Activated B cell treated with CpG ODN at 0.5 μM for 24 hours (primary cell): Measurements from ENCODE around the gene DDR1. TPM values are rescaled to one million over a fixed set of nuclear protein-coding genes. Genes with fewer than 3 reads are reported as not detected.

Experiments
- ATAC-seq: fragments of 200-7000 bp; cut with Tn5 transposase; one replicate; pipeline ENCODE4 v1.10.0; 2021; ENCODE audit warnings: low read depth, mild to moderate bottlenecking, moderate library complexity
- CTCF ChIA-PET: fragments of 350-600 bp; sonication (Branson Sonifier 250); formaldehyde crosslinking; loops from one replicate; lab custom pipeline; 2021; ENCODE audit warnings: antibody characterized with exemption; lab: Charles Lee
- POLR2A ChIA-PET: fragments of 350-600 bp; sonication (Branson Sonifier 250); formaldehyde crosslinking; loops from one replicate; lab custom pipeline; 2021; ENCODE audit warnings: antibody characterized with exemption; lab: Charles Lee
- DNase-seq: peaks from one replicate; pipeline ENCODE4 v3.0.0; 2022
- H3K27ac Mint-ChIP-seq: one replicate; pipeline ENCODE4 v1.8.0; 2020; ENCODE audit warnings: mixed read lengths
- H3K27me3 Mint-ChIP-seq: one replicate; pipeline ENCODE4 v1.8.0; 2021; ENCODE audit warnings: mixed read lengths
- H3K36me3 Mint-ChIP-seq: one replicate; pipeline ENCODE4 v1.8.0; 2021; ENCODE audit warnings: low read depth, mixed read lengths
- H3K4me1 Mint-ChIP-seq: one replicate; pipeline ENCODE4 v1.8.0; 2021; ENCODE audit warnings: mixed read lengths
- H3K4me3 Mint-ChIP-seq: one replicate; pipeline ENCODE4 v1.8.0; 2020; ENCODE audit warnings: mild to moderate bottlenecking, mixed read lengths
- H3K9me3 Mint-ChIP-seq: one replicate; pipeline ENCODE4 v1.8.0; 2020; ENCODE audit warnings: mixed read lengths
- intact Hi-C: fragments of 100-400 bp; cut with micrococcal nuclease; formaldehyde crosslinking; loops from one replicate; pipeline ENCODE4 v1.15.1; 2024
- total RNA-seq: library from RNA; stranded (reverse); gene quantifications from 2 replicates; pipeline ENCODE4 v1.2.3, GENCODE V29; 2022
- TF ChIP-seq, protein P1 (sequence below): fragments of 200-600 bp; IDR thresholded peaks from one replicate; pipeline ENCODE4 v1.8.0; 2022; ENCODE audit warnings: antibody characterized with exemption, mild to moderate bottlenecking

The DDR1 gene
- total RNA-seq, 1 donor from 2014 or later = 18.7 TPM

DNA sequence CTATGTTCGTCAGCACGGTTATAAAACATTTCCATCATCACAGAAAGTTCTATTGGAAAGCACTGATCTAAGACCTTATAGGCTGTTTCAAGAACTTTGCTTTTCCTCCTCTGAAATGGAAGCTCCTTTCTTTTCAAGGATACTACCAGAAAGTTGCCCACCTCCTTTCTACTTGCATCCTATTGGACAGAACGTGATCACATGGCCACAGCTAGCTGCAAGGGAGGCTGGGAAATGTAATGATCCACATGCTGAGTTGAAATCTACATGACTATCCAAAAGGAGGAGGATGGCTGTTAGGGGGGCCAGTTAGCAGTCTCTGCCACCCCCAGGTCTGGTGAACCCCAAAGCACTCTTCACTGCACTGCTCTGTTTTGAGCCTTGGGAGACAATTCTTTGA is 44.4 kb downstream of the DDR1 start:
- CTCF ChIA-PET = interaction anchor here (1.4 kb wide), 1 partner anchor 151 kb away, joined by 3 read pairs; no protein-coding TSS in a partner anchor
- intact Hi-C loops = no loop called here
- H3K9me3 Mint-ChIP-seq = peaks cover 8% of the 10 kb centered on the region
- peaks cover 38% of the 10 kb centered on the region for H3K36me3 Mint-ChIP-seq
- ATAC-seq (no peak), DNase-seq (no peak)
- peaks cover 3% of the 10 kb centered on the region for H3K27me3 Mint-ChIP-seq
- POLR2A ChIA-PET = no interaction called here
- no peak overlapping the region for H3K4me3 Mint-ChIP-seq
- H3K4me1 Mint-ChIP-seq = no peaks in the 10 kb centered on the region
- no peak overlapping the region for H3K27ac Mint-ChIP-seq
- TF ChIP-seq, protein P1, sequence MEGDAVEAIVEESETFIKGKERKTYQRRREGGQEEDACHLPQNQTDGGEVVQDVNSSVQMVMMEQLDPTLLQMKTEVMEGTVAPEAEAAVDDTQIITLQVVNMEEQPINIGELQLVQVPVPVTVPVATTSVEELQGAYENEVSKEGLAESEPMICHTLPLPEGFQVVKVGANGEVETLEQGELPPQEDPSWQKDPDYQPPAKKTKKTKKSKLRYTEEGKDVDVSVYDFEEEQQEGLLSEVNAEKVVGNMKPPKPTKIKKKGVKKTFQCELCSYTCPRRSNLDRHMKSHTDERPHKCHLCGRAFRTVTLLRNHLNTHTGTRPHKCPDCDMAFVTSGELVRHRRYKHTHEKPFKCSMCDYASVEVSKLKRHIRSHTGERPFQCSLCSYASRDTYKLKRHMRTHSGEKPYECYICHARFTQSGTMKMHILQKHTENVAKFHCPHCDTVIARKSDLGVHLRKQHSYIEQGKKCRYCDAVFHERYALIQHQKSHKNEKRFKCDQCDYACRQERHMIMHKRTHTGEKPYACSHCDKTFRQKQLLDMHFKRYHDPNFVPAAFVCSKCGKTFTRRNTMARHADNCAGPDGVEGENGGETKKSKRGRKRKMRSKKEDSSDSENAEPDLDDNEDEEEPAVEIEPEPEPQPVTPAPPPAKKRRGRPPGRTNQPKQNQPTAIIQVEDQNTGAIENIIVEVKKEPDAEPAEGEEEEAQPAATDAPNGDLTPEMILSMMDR = no peak

DNA sequence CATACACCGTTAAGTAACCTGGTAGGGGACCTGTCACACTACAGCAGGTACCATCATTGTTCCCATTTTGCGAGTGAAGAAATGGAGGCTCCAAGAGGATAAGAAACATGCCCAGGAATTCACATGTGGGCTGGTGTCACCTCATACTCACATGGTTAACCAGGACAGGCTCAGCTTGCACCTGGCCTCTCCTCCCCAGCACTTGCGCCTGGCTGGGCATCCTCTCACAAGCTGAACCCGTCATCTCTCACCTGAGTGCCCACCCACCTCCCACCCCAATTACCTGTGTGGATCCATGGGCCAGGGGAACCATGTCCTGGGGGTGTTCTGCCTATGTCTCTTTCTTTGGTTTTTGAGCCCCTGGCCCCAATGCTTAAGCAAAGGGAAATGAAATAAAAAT is 46.2 kb downstream of the DDR1 start:
- ATAC-seq (no peak), DNase-seq (no peak)
- TF ChIP-seq, protein P1 = no peak
- H3K27me3 Mint-ChIP-seq = peaks cover 3% of the 10 kb centered on the region
- POLR2A ChIA-PET = no interaction called here
- intact Hi-C loops = no loop called here
- no peak overlapping the region for H3K27ac Mint-ChIP-seq
- H3K9me3 Mint-ChIP-seq = peaks cover 8% of the 10 kb centered on the region
- H3K4me3 Mint-ChIP-seq = no peak overlapping the region
- peaks cover 25% of the 10 kb centered on the region for H3K36me3 Mint-ChIP-seq
- CTCF ChIA-PET = interaction anchor here (1.0 kb wide), 1 partner anchor 15 kb away, joined by 3 read pairs; no protein-coding TSS in a partner anchor
- H3K4me1 Mint-ChIP-seq = no peaks in the 10 kb centered on the region

DNA sequence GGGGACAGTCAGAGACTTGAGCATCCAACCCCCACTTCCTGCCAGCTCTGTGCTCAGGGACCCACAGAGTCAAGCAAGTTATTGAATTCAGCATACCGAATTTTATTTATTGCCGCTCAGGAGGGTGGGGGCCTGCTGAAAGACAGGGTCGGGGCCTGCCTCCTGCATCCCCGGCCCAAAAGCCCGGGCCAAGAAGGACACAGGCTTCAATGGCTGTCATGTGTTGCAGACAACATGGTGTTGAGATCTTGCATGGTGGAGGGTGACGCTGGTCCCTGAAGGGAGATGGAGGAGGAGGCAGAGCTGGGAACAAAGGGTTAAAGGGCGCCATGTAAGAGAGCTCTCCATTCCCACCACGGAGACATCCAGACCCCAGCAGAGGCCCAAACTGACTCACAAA is 47.0 kb downstream of the DDR1 start:
- no peak for ATAC-seq
- Mint-ChIP-seq H3K27ac (no peak overlapping the region), H3K36me3 (peaks cover 19% of the 10 kb centered on the region)

DNA sequence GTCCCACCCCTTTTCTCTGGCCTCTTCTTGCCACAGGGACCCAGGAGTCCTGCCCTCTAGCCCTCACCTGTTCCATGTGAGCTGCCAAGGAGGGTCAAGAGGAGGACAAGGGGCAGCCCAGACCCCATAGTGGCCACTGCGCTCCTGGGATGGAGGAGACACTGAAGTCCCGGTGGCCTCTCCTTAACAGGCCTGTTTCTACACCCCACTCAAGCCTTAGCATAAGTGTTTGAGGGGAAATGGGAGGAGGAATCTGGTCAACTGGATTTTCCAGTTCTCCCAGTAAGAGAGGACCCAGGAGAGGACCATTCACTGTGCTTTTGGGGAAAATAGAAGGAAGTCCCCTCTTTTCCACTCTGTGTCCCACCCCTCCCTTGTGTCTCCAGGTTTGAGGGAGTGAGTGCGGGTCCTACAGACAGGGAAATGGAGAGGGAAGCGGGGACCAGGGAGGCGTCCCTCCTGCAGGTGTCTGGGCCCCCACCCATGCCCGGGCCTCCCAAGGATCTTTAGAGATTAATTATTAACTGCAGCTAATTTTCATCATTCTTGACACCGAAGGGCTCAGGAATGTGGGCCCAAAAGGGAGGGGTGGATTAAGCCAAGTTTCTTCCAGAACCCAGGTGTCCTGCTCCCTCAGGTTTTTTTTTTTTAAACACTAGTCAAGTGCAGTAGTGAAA is 47.8 kb downstream of the DDR1 start, which contains the start of gene SFTA2:
SFTA2 (minus strand) TSS at position 202 of the 677 bp plus-strand sequence; CDS start at position 128, 74 bp downstream.
- ChIA-PET POLR2A (no interaction called here), CTCF (no interaction called here)
- Mint-ChIP-seq H3K27ac (no peak within 1 kb of the TSS), H3K9me3 (peaks cover 8% of the 10 kb centered on the region), H3K4me3 (no peak within 1 kb of the TSS), H3K4me1 (no peaks in the 10 kb centered on the region), H3K27me3 (peaks cover 7% of the 10 kb centered on the region), H3K36me3 (peaks cover 12% of the 10 kb centered on the region)
- ATAC-seq (no peak), DNase-seq (no peak)
- TF ChIP-seq, protein P1 = no peak
- intact Hi-C loops = no loop called here

More for the DNA sequence above, 47.0 kb downstream of the DDR1 start:
- ChIA-PET CTCF (no interaction called here), POLR2A (no interaction called here)
- intact Hi-C loops = no loop called here
- Mint-ChIP-seq H3K4me3 (no peak overlapping the region), H3K27me3 (peaks cover 3% of the 10 kb centered on the region), H3K9me3 (peaks cover 8% of the 10 kb centered on the region), H3K4me1 (no peaks in the 10 kb centered on the region)
- no peak for DNase-seq
- TF ChIP-seq, protein P1 = no peak

DNA sequence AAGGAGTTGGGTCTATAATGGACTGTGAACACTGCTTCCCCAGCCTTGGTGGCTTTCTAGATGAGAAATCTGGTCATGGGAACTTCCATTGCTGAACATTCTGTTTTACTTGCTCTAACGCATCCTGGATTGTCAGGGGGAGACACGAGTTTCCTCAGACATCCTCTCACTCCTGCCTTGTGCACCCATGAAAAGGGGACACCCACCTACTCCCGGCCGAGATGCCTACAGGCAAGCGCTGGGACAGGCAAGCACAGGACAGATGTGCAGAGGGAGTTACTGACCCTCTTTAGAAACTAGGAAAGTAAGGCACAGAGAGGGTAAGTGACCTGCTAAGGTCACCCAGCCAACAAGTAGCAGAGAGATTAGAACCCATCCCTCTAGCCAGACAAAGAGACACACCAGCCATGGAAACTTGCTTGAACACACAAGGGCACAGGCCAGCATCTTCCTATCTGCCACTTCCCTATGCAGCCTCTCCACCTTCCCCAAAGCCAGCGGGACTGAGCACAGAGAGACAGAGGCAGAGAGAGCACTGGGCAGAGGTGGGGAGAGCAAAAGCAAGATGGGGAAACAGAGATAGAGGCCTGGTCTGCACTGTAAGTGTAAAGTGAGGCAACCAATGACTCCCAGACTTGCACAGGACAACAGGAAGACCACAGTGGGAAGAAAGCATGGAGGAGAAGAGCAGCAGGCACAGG is 48.5 kb downstream of the DDR1 start:
- ChIA-PET POLR2A (no interaction called here), CTCF (no interaction called here)
- TF ChIP-seq, protein P1 = no peak
- H3K36me3 Mint-ChIP-seq = peaks cover 9% of the 10 kb centered on the region
- no peaks in the 10 kb centered on the region for H3K4me1 Mint-ChIP-seq
- intact Hi-C loops = no loop called here
- no peak for ATAC-seq
- H3K27me3 Mint-ChIP-seq = peaks cover 7% of the 10 kb centered on the region
- H3K9me3 Mint-ChIP-seq = peaks cover 8% of the 10 kb centered on the region
- DNase-seq = no peak
- no peak overlapping the region for H3K4me3 Mint-ChIP-seq
- no peak overlapping the region for H3K27ac Mint-ChIP-seq
